ENCODE measurements around the gene STARD13.

Gene STARD13

GRCh38 chr13:33257841-33258807 lies 27.4 kb downstream of the STARD13 start:
- Histone ChIP-seq H3F3A (ENCODE audit: insufficient read depth, low read length) (no peaks in the 10 kb centered on the region), H3K4me3 (ENCODE audit: low read length) (no peak overlapping the region), H3K27ac (ENCODE audit: low read length) (no peak overlapping the region), H3K4me2 (ENCODE audit: low read depth, low read length) (no peak overlapping the region), H3K9ac (ENCODE audit: low read length) (no peak overlapping the region), H3K36me3 (replicated peaks; ENCODE audit: insufficient read depth, low read length) (no peaks in the 10 kb centered on the region), H3K27me3 (replicated peaks; ENCODE audit: insufficient read depth, low read length) (no peaks in the 10 kb centered on the region), H4K20me1 (ENCODE audit: insufficient read depth, low read length) (no peaks in the 10 kb centered on the region), H3K9me3 (replicated peaks; ENCODE audit: insufficient read depth, low read length) (no peaks in the 10 kb centered on the region), H3K9me2 (replicated peaks; ENCODE audit: insufficient read depth, low read length) (no peaks in the 10 kb centered on the region), H3K4me1 (ENCODE audit: low read length) (no peaks in the 10 kb centered on the region), H2AFZ (ENCODE audit: low read length) (no peak overlapping the region), H3K79me2 (ENCODE audit: low read length) (no peaks in the 10 kb centered on the region)
- no peak for DNase-seq
- no peak for TF ChIP-seq CTCF (IDR thresholded peaks at IDR 0.05; ENCODE audit: low read length)
- no peak for TF ChIP-seq EZH2phosphoT487 (IDR thresholded peaks at IDR 0.05; ENCODE audit: low read length)
- TF ChIP-seq EZH2 (optimal IDR thresholded peaks at IDR 0.05; ENCODE audit: low read depth, low read length) = no peak

- Histone ChIP-seq H3K79me2 (ENCODE audit: low read length) (no peaks in the 10 kb centered on the region), H3K4me1 (ENCODE audit: low read length) (no peaks in the 10 kb centered on the region), H3K9ac (ENCODE audit: low read length) (no peak overlapping the region), H3K4me2 (ENCODE audit: low read depth, low read length) (no peak overlapping the region), H3K27ac (ENCODE audit: low read length) (no peak overlapping the region), H3F3A (ENCODE audit: insufficient read depth, low read length) (peaks cover 3% of the 10 kb centered on the region; the same call in 1 of the 2 replicates), H3K36me3 (replicated peaks; ENCODE audit: insufficient read depth, low read length) (no peaks in the 10 kb centered on the region), H4K20me1 (ENCODE audit: insufficient read depth, low read length) (no peaks in the 10 kb centered on the region), H3K4me3 (ENCODE audit: low read length) (no peak overlapping the region), H3K27me3 (replicated peaks; ENCODE audit: insufficient read depth, low read length) (no peaks in the 10 kb centered on the region), H3K9me2 (replicated peaks; ENCODE audit: insufficient read depth, low read length) (no peaks in the 10 kb centered on the region), H3K9me3 (replicated peaks; ENCODE audit: insufficient read depth, low read length) (no peaks in the 10 kb centered on the region), H2AFZ (ENCODE audit: low read length) (no peak overlapping the region)
- TF ChIP-seq EZH2phosphoT487 (IDR thresholded peaks at IDR 0.05; ENCODE audit: low read length) (no peak), EZH2 (optimal IDR thresholded peaks at IDR 0.05; ENCODE audit: low read depth, low read length) (no peak), CTCF (IDR thresholded peaks at IDR 0.05; ENCODE audit: low read length) (no peak)
- no peak for DNase-seq
Measured at GRCh38 chr13:33256148-33256840, 29.3 kb downstream of the STARD13 start.

GRCh38 chr13:33252135-33252534 lies 33.4 kb downstream of the STARD13 start:
- Histone ChIP-seq H3K27ac (ENCODE audit: low read length) (no peak overlapping the region), H3F3A (ENCODE audit: insufficient read depth, low read length) (peaks cover 3% of the 10 kb centered on the region; the same call in 1 of the 2 replicates), H2AFZ (ENCODE audit: low read length) (no peak overlapping the region), H3K9ac (ENCODE audit: low read length) (no peak overlapping the region), H3K4me3 (ENCODE audit: low read length) (no peak overlapping the region), H3K27me3 (replicated peaks; ENCODE audit: insufficient read depth, low read length) (no peaks in the 10 kb centered on the region), H4K20me1 (ENCODE audit: insufficient read depth, low read length) (no peaks in the 10 kb centered on the region), H3K79me2 (ENCODE audit: low read length) (no peaks in the 10 kb centered on the region), H3K4me1 (ENCODE audit: low read length) (peaks cover 4% of the 10 kb centered on the region; the same call in 1 of the 2 replicates), H3K9me2 (replicated peaks; ENCODE audit: insufficient read depth, low read length) (no peaks in the 10 kb centered on the region), H3K36me3 (replicated peaks; ENCODE audit: insufficient read depth, low read length) (no peaks in the 10 kb centered on the region), H3K9me3 (replicated peaks; ENCODE audit: insufficient read depth, low read length) (no peaks in the 10 kb centered on the region), H3K4me2 (ENCODE audit: low read depth, low read length) (no peak overlapping the region)
- no peak for TF ChIP-seq CTCF (IDR thresholded peaks at IDR 0.05; ENCODE audit: low read length)
- no peak for TF ChIP-seq EZH2phosphoT487 (IDR thresholded peaks at IDR 0.05; ENCODE audit: low read length)
- no peak for TF ChIP-seq EZH2 (optimal IDR thresholded peaks at IDR 0.05; ENCODE audit: low read depth, low read length)
- DNase-seq = no peak

Measured in MM.1S (cell line).